ENCODE data around the gene TCEANC2. TPM values are rescaled to one million over a fixed set of nuclear protein-coding genes. Genes with fewer than 3 reads are reported as not detected.

TCEANC2 gene
- total RNA-seq, 4 donors from 2014 or later, result 4.3 to 5.8 (median 4.4) TPM

GRCh38 chr1:54152696-54153095, 99.3 kb downstream of the TCEANC2 start, which contains the start of gene CDCP2:
TSS of gene CDCP2 (minus strand) at chr1:54153000. CDS start at chr1:54152922, 78 bp downstream.
- intact Hi-C loops (cut with DNase I), result no loop called here
- Histone ChIP-seq H3K27me3 (no peaks in the 10 kb centered on the region), H3K4me3 (replicated peaks in 1 of 3) (no peak within 1 kb of the TSS), H3K4me1 (no peaks in the 10 kb centered on the region), H3K27ac (no peak within 1 kb of the TSS), H3K9me3 (no peaks in the 10 kb centered on the region), H3K36me3 (no peaks in the 10 kb centered on the region)
- 96 to 98% methylated on average over 5 of the region's 5 CpGs for WGBS, 2 donors
- TF ChIP-seq POLR2A (IDR thresholded peaks at IDR 0.05), result no peak
- no peak for TF ChIP-seq CTCF (IDR thresholded peaks at IDR 0.05)
- no peak for DNase-seq

GRCh38 chr1:54153535-54154439, 100.4 kb downstream of the TCEANC2 start:
- Histone ChIP-seq H3K27me3 (no peaks in the 10 kb centered on the region), H3K4me1 (no peaks in the 10 kb centered on the region), H3K9me3 (no peaks in the 10 kb centered on the region), H3K36me3 (no peaks in the 10 kb centered on the region), H3K4me3 (replicated peaks in 1 of 3) (no peak overlapping the region), H3K27ac (no peak overlapping the region)
- TF ChIP-seq POLR2A (IDR thresholded peaks at IDR 0.05) (no peak), CTCF (IDR thresholded peaks at IDR 0.05) (no peak)
- 53 to 59% methylated on average over 19 of the region's 19 CpGs for WGBS, 2 donors
- DNase-seq, result peak; percentile 61 to 71
- intact Hi-C loops (cut with DNase I), result no loop called here

Small RNAs within 50 kb of the gene (microRNA-seq; reads per million reads assigned to microRNA genes)
- gene MIR4781, result 3.7 reads per million, percentile 2 among the genes with 10 or more reads in this experiment

Small RNAs within 50 kb of the gene (small RNA-seq; reads per million reads assigned to genes)
- gene AL353898.1, result not detected
- gene AL353898.2, result not detected

Other genes starting within 250 kb of the TCEANC2 start
- gene NDC1, start 215.3 kb upstream of the TCEANC2 start, total RNA-seq, result 10 to 100 TPM; 10.4 to 15.4 (median 11.9) TPM
- gene YIPF1, start 163.8 kb upstream of the TCEANC2 start, total RNA-seq, result 10 to 100 TPM; 41.5 to 66.6 (median 61.5) TPM
- 100 to 1,000 TPM; 219 to 492 (median 343) TPM for gene DIO1, start 159.4 kb upstream of the TCEANC2 start, total RNA-seq
- 100 to 1,000 TPM in 1 of 4 donors, 10 to 100 TPM in 3; 42.4 to 116 (median 77.7) TPM for gene IFT25, start 107.9 kb upstream of the TCEANC2 start, total RNA-seq
- gene LRRC42, start 107.3 kb upstream of the TCEANC2 start, total RNA-seq, result 10 to 100 TPM; 28.7 to 39.4 (median 33.7) TPM
- not detected for gene LDLRAD1, start 35.4 kb upstream of the TCEANC2 start, total RNA-seq
- gene TMEM59, start 404 bp upstream of the TCEANC2 start, total RNA-seq, result 100 to 1,000 TPM; 337 to 492 (median 444) TPM
- gene CDCP2, start 99.4 kb downstream of the TCEANC2 start, total RNA-seq, result under 1 TPM in 1 of 4 donors, not detected in 3; 0.45 TPM
- gene CYB5RL, start 146.4 kb downstream of the TCEANC2 start, total RNA-seq, result 1 to 10 TPM; 3.7 to 6.2 (median 5.2) TPM
- 10 to 100 TPM; 29.8 to 71.3 (median 48.0) TPM for gene MRPL37, start 146.6 kb downstream of the TCEANC2 start, total RNA-seq

Measured in thyroid gland (tissue), 4 donors.